HTR-8/SVneo (cell line): Measurements from ENCODE around the gene ZNF358.
A peak's percentile ranks its signal among the peaks of the same experiment; 100 is the strongest.
"Not testable (repeated sequence)": the region's sequence is repeated elsewhere in the genome, so short reads cannot be mapped to it uniquely, and the experiment has no call there.

ENCODE experiments used
- DNase-seq: peaks from one replicate; pipeline ENCODE4 v3.0.0; 2011; ENCODE audit warnings: low spot score, mixed read lengths; ENCODE audit not compliant: insufficient read length
- FAIRE-seq: peaks from 2 replicates; lab custom pipeline; 2011; peaks lifted over from hg19 to GRCh38; lab: Jason Lieb, UNC

The ZNF358 gene

DNA sequence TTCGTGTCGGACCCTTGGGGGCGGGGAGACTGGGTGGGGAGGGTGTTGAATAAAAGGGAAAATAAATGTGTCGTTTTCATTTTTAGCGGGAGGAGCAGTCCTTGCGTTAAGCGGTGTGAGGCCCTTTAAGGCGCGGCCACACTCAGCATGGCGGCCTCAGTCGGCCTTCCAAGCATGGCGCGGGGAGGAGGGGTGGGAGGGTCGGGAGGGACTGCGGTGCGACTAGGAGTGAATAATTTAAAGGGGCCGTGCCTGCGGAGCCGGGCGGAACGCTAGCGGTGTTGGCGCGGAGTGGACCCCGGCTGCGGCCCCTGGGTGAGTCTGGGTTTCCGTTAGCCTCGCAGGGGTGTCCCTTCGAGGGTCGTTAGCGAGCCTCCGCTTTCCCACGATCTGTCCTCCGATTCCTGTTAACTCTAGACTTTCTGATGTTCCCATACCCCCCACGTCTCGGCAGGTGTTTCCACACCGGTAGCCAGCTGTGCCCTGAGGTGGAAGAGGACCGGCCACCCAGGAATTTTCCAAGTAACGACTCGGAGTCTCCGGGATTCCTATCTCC, 18.1 kb downstream of the ZNF358 start:
- DNase-seq (peak; percentile 89), FAIRE-seq (peak; percentile 70)

DNA sequence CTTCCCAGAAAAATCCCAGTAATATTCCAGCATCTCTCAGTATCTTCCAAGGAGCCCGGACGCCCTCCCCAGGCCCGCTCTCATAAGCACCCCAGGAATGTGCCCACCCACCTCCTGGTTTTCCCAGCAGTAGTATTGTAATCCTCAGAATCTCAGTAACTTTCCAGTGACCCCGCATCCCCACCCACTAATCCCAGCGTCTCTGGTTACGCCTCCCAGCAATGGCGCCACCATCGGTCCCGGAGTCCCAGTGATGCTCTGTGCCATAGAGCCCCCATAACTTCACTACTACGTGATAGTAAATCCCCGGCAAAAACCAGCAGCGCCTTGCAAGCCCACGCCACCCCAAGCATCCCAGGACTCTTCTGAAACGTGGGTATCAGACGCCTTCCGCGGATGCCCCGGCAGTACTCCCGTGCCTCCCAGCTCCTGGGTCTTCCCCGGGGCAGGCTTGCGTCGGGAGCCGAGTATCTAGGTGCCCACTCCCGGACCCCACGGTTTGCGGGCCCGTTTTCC, 18.7 kb downstream of the ZNF358 start:
- DNase-seq (peak; percentile 92), FAIRE-seq (peak; percentile 73)

DNA sequence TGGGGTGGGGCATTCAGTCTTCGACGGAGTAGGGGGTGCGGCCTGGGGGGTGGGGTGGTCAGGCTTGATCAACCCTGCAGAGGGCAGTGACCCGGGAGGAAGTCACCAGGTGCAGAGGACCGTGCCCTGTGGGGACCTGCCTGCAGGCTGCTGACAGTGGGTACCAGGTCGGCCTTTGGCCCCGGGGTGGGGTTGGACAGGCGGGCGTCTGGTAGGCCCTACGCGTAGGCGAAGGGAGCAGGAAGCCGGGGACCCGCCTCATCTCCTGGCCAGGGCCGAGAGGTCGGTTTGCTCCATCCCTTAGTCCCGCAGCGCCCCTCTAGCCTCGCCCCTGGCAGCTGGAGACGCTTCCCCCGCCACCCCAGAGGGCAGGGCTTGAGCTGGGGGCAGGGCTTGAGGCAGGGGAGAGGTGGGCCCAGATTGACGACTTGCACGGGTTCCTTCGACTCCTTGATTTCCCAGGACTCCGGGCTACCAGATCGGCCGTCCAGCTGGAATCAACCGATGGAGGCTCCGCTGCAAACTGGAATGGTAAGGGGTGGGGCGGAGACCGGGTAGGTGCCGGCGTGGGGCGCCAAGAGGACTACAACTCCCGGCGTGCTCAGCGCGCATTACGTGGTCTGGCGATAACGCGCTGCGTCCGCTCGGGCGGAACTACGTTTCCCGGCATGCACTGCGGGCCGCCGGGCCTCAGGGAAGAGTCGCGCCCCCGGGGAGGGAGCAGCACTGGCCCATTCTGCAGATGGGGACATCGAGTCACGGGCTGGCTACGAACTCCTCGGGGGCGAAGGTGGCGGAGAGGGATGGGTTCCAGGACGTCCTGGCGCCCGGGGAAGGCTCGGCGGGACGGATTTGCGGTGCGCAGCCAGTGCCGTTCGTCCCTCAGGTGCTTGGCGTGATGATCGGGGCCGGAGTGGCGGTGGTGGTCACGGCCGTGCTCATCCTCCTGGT, 19.4 kb downstream of the ZNF358 start, which contains the start of gene PNPLA6:
Gene PNPLA6 (plus strand): TSS at position 671 of the 951 bp plus-strand sequence. CDS start 72 bp downstream, at position 743.
- DNase-seq (peak; percentile 96), FAIRE-seq (peak; percentile 99)

DNA sequence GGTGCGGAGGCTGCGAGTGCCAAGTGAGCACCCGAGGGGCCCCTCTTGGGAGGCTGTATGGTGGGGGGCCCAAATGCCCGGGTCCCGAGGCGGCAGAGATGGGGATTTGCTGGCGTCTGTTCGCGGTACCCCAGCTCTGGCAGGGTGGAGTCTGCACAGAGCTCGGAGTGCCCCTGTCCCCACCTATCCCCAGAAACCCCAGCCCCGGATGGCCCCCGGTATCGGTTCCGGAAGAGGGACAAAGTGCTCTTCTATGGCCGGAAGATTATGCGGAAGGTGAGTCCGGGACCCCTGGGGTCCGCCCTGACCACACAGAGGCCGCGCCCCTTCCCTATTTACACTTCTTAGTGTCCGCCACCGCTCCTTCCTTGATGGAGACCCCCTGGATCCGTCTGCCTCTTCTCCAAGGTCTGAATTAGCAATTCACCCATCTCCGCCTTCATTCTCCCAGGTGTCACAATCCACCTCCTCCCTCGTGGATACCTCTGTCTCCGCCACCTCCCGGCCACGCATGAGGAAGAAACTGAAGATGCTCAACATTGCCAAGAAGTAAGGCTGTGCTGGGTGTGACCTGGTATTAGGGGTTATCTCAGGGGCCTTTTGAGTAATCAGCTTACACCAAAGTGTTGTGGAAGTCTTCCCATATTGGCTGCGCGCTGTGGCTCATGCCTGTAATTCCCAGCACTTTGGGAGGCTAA, 20.2 kb downstream of the ZNF358 start:
- DNase-seq (no peak), FAIRE-seq (peak; percentile 16)

DNA sequence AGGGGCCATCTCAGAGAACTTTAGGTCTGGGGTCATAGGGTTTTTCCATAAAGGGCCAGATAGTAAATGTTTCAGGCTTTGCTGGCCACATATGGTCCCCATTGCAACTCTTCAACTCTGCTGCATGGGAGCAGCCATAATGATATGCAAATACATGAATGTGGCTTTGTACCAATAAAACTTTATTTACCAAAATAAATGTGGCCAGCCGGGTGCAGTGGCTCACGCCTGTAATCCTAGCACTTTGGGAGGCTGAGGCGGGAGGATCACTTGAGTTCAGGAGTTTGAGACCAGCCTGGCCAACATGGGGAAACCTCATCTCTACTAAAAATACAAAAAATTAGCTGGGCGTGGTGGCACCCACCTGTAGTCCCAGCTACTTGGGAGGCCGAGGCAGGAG, 23.1 kb downstream of the ZNF358 start:
- not testable (repeated sequence) for FAIRE-seq, DNase-seq

DNA sequence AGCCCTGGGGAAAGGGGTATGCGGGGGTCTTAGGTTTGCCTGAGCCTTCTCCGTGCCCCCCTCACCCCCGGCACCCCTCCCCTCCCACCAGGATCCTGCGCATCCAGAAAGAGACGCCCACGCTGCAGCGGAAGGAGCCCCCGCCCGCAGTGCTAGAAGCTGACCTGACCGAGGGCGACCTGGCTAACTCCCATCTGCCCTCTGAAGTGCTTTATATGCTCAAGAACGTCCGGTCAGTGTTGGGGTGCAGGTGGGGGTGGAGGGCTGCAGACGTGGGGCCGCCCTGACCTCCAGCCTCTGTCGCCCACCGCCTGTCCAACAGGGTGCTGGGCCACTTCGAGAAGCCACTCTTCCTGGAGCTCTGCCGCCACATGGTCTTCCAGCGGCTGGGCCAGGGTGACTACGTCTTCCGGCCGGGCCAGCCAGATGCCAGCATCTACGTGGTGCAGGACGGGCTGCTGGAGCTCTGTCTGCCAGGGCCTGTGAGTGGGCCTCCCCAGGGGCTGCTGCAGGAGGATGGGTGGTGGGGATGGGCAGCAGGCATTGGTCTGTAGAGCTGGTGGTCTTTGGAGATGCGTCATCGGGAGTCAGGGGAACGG, 24.0 kb downstream of the ZNF358 start:
- DNase-seq (no peak), FAIRE-seq (no peak)

DNA sequence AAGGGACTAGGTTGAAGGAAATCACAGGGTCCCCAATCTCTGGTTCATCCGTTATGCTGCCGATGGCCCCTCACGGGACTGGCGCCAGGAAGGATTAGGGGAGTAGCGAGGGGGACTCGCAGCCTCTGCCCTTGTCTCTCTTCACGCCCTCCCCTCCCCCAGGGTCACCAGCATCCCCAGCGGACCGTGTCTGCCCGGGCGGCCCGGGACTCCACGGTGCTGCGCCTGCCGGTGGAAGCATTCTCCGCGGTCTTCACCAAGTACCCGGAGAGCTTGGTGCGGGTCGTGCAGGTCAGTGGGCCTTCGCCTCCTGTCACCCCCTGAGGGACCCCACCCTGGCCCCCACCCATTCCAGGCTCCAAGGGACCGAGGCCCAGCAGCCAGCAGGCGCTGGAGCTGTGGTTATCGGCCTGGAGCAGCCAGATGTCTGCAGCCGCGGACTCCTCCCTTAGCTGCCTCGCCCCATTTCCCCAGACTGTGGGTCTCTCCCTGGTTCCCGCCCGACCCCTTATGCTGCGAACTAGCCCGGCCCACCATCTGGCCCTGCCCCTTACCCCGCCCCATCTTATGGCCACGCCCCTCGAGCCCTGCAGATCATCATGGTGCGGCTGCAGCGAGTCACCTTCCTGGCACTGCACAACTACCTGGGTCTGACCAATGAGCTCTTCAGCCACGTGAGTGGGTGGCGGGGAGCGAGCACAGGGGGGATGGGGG, 25.0 kb downstream of the ZNF358 start:
- FAIRE-seq, result peak; percentile 46
- DNase-seq, result no peak

DNA sequence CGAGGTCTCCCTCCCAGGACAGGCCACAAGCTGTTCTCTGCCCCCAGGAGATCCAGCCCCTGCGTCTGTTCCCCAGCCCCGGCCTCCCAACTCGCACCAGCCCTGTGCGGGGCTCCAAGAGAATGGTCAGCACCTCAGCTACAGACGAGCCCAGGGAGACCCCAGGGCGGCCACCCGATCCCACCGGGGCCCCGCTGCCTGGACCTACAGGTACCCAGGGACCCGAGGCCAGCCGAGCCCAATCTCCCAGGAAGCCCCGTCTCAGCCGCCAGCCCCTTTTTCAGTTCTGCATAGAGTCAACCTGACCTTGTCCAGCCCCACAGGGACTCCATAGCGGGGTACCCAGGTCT, 25.5 kb downstream of the ZNF358 start:
- FAIRE-seq (no peak), DNase-seq (no peak)

DNA sequence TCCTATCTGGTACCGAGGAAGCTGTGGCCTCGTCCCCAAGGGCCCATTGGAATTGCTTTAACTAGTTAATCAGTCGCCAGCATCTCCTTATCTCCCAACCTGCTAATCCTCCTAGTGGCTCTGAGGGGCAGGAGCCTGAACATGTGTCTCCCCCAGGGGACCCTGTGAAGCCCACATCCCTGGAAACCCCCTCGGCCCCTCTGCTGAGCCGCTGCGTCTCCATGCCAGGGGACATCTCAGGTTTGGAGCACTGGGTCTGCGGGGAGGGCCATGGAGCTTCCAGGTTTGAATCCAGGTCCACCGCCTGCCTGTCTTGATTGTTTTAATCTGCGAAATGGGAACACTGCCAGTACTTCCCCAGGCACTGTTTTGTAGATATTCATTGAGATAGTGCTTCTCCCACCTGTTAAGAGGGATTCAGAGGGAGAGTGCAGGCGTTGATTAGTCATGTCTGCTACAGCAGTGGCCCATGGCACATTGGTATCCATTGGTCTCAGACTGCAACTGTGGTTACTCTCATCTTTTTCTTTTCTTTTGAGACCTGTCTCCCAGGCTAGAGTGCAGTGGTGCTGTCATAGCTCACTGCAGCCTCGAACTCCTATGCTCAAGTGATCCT, 26.0 kb downstream of the ZNF358 start:
- no peak for FAIRE-seq

DNA sequence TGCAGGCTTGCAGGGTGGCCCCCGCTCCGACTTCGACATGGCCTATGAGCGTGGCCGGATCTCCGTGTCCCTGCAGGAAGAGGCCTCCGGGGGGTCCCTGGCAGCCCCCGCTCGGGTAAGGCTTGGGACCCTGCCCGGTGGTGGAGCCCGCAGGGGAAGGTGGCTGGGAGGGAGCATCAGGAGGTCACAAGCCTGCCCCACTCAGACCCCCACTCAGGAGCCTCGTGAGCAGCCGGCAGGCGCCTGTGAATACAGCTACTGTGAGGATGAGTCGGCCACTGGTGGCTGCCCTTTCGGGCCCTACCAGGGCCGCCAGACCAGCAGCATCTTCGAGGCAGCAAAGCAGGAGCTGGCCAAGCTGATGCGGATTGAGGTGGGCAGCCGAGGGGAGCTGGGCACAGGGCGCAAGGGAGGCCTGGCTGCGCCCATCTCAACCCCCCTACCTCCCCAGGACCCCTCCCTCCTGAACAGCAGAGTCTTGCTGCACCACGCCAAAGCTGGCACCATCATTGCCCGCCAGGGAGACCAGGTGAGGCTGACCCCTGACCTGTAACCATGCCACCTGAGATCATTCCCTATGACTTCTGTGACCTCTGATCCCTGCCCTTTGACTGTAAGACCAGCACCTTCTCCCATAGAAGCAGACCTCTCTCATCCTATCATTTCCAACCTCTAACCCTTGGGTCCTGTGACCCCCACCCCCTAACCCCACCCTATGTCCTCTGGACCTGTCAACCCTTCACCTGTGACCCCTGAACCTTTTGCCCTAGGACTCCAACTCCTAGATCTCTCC, 26.8 kb downstream of the ZNF358 start:
- peak; percentile 20 for FAIRE-seq
- DNase-seq, result no peak

More for the DNA sequence above, 26.0 kb downstream of the ZNF358 start:
- DNase-seq, result no peak

DNA sequence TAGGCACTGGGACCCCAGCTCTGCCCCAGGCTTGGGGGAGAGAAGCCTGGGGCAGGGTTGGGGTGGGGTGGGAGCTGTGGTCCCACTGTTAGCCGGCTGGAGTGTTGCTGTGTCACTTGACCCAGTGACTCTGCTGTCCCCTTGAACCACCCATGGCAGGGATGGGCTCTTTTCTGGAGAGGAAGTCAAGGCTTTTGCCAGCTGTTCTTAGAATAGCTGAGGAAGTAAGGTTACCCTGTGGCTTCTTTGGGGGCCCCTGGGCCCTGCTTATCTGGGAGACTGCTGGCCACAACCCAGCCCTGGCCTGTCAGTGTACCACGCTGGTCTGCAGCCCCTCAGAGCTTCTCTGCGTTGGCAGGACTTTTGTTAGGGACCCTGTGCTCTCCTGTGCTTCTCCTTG, 28.7 kb downstream of the ZNF358 start:
- no peak for FAIRE-seq
- no peak for DNase-seq

DNA sequence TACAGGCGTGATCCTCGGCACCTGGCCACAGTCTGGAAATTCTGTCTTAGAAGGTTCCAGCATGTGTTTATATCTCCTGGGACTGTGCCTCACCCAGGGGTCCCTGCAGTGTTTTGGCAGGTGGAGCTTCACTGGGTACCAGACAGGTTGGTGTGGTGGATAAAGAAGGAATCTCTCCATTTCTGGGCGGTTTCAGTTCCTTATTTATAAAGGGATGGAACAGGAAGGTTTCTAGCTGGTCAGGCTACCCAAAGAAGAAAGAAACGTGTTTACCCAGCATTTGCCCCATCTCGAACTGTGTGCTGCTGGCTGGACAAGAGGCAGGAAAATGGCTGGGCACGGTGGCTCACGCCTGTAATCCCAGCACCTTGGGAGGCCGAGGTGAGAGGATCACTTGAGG, 29.4 kb downstream of the ZNF358 start:
- no peak for DNase-seq
- FAIRE-seq, result no peak

DNA sequence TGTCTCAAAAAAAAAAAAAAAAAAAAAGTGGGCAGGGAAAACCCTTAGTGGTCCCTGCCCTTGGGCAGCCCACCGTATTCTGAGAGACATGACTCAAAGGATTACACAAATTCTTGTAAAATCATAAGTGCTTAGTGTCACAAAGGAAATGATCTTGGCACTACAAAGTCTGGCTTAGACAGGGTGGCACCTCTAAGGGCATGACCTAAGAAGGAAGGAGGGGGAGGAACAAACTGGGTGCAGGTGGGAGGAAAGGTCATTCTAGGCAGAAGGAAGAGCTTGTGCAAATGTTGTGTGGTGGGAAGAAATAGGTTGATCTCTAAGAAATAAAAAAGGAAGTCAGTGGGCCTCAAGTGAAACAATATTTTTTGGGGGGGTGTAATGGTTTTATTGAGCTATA, 30.0 kb downstream of the ZNF358 start:
- DNase-seq (no peak), FAIRE-seq (no peak)

DNA sequence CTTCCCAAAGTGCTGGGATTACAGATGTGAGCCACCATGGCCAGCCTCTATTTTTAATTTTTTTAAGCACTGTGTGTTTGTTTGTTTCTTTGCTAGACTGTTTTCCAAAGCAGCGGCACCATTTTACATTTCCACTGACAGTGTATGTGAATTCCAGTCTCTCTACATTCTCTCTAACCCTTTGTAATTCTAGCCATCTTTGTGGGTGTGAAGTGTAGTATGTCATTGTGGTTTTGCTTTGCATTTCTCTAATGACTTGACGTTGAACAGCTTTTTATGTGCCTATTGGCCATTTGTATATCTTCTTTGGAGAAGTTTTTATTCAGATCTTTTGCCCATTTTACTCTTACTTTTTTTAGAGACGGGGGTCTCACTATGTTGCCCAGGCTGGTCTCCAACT, 31.3 kb downstream of the ZNF358 start:
- DNase-seq, result no peak
- no peak for FAIRE-seq

DNA sequence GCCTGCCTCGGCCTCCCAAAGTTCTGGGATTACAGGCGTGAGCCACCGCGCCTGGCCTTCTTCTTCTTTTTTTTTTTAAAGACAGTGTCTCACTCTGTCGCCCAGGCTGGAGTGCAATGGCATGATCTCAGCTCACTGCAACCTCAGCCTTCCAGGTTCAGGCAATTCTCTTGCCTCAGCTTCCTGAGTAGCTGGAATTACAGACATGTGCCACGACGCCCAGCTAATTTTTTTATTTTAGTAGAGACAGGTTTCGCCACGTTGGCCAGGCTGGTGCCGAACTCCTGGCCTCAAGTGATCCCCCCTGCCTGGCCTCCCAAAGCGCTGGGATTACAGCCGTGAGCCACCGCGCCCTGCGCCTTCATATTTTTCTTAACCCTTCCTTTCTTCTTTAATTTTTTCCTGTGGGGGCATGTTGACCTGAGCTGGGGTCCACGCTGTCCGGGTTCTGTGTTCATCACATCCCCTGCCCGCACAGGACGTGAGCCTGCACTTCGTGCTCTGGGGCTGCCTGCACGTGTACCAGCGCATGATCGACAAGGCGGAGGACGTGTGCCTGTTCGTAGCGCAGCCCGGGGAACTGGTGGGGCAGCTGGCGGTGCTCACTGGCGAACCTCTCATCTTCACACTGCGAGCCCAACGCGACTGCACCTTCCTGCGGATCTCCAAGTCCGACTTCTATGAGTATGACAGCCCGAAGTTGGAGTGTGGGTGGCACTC, 33.7 kb downstream of the ZNF358 start:
- DNase-seq (no peak), FAIRE-seq (no peak)

DNA sequence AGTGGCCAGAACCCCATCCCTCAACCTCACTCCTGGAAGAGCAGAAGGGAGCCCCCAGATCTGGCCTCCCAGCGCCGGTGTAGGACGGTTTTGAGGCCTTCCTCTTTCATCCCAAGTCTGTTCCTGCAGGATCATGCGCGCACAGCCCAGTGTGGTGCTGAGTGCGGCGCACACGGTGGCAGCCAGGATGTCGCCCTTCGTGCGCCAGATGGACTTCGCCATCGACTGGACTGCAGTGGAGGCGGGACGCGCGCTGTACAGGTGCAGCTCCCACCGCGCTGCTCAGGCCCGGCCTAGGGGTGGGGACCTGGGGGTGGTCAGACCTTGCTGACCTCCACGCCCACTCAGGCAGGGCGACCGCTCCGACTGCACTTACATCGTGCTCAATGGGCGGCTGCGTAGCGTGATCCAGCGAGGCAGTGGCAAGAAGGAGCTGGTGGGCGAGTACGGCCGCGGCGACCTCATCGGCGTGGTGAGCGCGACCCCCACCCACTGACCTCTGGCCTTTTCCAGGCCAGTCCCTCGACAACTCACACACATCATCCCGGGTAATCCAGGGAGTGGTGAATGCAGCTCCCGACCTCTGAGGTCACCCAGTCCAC, 34.4 kb downstream of the ZNF358 start:
- DNase-seq (no peak), FAIRE-seq (no peak)

DNA sequence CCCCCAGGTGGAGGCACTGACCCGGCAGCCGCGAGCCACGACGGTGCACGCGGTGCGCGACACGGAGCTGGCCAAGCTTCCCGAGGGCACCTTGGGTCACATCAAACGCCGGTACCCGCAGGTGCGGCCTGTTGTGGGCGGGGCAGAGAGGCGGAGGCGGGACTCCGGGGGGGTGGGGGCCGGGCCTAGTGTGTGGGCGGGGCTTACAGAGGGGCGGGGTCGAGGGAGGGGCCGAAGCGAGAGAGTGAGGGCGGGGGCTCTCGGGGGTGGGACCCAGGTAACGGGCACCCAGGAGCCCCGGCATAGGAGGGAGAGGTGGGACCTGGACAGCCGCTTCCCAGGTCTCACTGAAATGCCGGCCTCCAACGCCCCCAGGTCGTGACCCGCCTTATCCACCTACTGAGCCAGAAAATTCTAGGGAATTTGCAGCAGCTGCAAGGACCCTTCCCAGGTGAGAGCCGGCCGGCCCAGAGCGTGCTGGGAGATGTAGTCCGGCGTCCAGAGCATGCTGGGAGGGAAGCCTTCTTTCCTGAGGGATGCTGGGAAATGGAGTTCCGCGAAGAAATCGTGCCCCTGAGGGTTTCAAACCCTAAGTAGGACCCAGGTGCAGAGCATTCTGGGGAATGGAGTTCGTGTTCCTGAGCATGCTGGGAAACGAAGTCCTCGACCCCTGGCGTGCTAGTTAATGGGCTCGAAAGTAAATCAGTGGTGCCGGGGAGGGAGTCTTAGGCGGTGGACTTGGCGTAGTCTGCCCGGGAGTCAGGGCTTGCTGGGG, 35.3 kb downstream of the ZNF358 start:
- FAIRE-seq (no peak), DNase-seq (peak; percentile 46)
